Stimulated activated CD4-positive, alpha-beta T cell treated with anti-CD3 and anti-CD28 coated beads, Interleukin-12 subunit alpha, Interleukin-12 subunit beta, amount 100 ng/mL, for 4 hours (primary cell): Measurements from ENCODE around the gene TOGARAM1.

Experiments
- DNase-seq: peaks from one replicate; pipeline ENCODE4 v3.0.0-alpha.2; 2020

The TOGARAM1 gene

GRCh38 chr14:44963044-44963528 is 1.1 kb downstream of the TOGARAM1 start:
- DNase-seq, result no peak

GRCh38 chr14:44963775-44964380 is 1.9 kb downstream of the TOGARAM1 start:
- no peak for DNase-seq

GRCh38 chr14:44966601-44967336 is 4.8 kb downstream of the TOGARAM1 start:
- DNase-seq, result no peak

GRCh38 chr14:44968714-44969113 is 6.7 kb downstream of the TOGARAM1 start:
- DNase-seq, result no peak

GRCh38 chr14:44970907-44971306 is 8.9 kb downstream of the TOGARAM1 start:
- no peak for DNase-seq

GRCh38 chr14:44971459-44971858 is 9.5 kb downstream of the TOGARAM1 start:
- no peak for DNase-seq

- no peak for DNase-seq
These were observed 17.3 kb downstream of the TOGARAM1 start for GRCh38 chr14:44979273-44979672.

GRCh38 chr14:44979740-44980356 is 17.9 kb downstream of the TOGARAM1 start:
- DNase-seq, result no peak

- no peak for DNase-seq
These were observed 19.2 kb downstream of the TOGARAM1 start for GRCh38 chr14:44981198-44981597.

- DNase-seq, result no peak
These were observed 20.6 kb downstream of the TOGARAM1 start for GRCh38 chr14:44982594-44982993.

- no peak for DNase-seq
These were observed 26.7 kb downstream of the TOGARAM1 start for GRCh38 chr14:44988694-44989093.

GRCh38 chr14:44989497-44990440 is 27.8 kb downstream of the TOGARAM1 start:
- no peak for DNase-seq

- DNase-seq, result no peak
These were observed 28.5 kb downstream of the TOGARAM1 start for GRCh38 chr14:44990533-44990932.

- DNase-seq, result no peak
These were observed 33.2 kb downstream of the TOGARAM1 start for GRCh38 chr14:44995196-44995595.

GRCh38 chr14:44995770-44996294 is 33.8 kb downstream of the TOGARAM1 start:
- DNase-seq, result no peak

GRCh38 chr14:45003924-45004323 is 41.9 kb downstream of the TOGARAM1 start:
- DNase-seq, result no peak

- DNase-seq, result no peak
These were observed 53.1 kb downstream of the TOGARAM1 start for GRCh38 chr14:45015133-45015532.

GRCh38 chr14:45028107-45028626 is 66.2 kb downstream of the TOGARAM1 start:
- no peak for DNase-seq

GRCh38 chr14:45034730-45035129 is 72.7 kb downstream of the TOGARAM1 start:
- no peak for DNase-seq

- no peak for DNase-seq
These were observed 76.3 kb downstream of the TOGARAM1 start for GRCh38 chr14:45038256-45038655.

GRCh38 chr14:45038865-45039264 is 76.9 kb downstream of the TOGARAM1 start:
- no peak for DNase-seq

GRCh38 chr14:45039390-45039789 is 77.4 kb downstream of the TOGARAM1 start:
- no peak for DNase-seq
